ENCODE measurements around the gene LRIT1. TPM values are rescaled to one million over a fixed set of nuclear protein-coding genes. Genes with fewer than 3 reads are reported as not detected.
A peak's percentile ranks its signal among the peaks of the same experiment; 100 is the strongest.

Gene LRIT1
- total RNA-seq, 1 experiment from 2014 or later, result not detected

GRCh38 chr10:84258034-84258695 is 16.8 kb upstream of the LRIT1 start:
- no peaks in the 10 kb centered on the region for H3K9me3 ChIP-seq
- DNase-seq, result no peak
- H3K27me3 ChIP-seq, result no peaks in the 10 kb centered on the region
- no peaks in the 10 kb centered on the region for H3K36me3 ChIP-seq
- no peak overlapping the region for H3K4me3 ChIP-seq

GRCh38 chr10:84257343-84258020 is 16.1 kb upstream of the LRIT1 start:
- no peak overlapping the region for H3K4me3 ChIP-seq
- H3K27me3 ChIP-seq, result no peaks in the 10 kb centered on the region
- DNase-seq, result no peak
- no peaks in the 10 kb centered on the region for H3K9me3 ChIP-seq
- H3K36me3 ChIP-seq, result no peaks in the 10 kb centered on the region

- peak; percentile 16 for DNase-seq
- H3K27me3 ChIP-seq, result no peaks in the 10 kb centered on the region
- H3K4me3 ChIP-seq, result no peak overlapping the region
- H3K36me3 ChIP-seq, result no peaks in the 10 kb centered on the region
- H3K9me3 ChIP-seq, result no peaks in the 10 kb centered on the region
Measured at GRCh38 chr10:84256510-84257342, 15.4 kb upstream of the LRIT1 start.

GRCh38 chr10:84254552-84255478 is 13.5 kb upstream of the LRIT1 start:
- DNase-seq, result no peak
- no peak overlapping the region for H3K4me3 ChIP-seq
- no peaks in the 10 kb centered on the region for H3K27me3 ChIP-seq
- no peaks in the 10 kb centered on the region for H3K9me3 ChIP-seq
- no peaks in the 10 kb centered on the region for H3K36me3 ChIP-seq

GRCh38 chr10:84248794-84249193 is 7.4 kb upstream of the LRIT1 start:
- H3K9me3 ChIP-seq, result no peaks in the 10 kb centered on the region
- DNase-seq, result no peak
- H3K27me3 ChIP-seq, result no peaks in the 10 kb centered on the region
- H3K36me3 ChIP-seq, result no peaks in the 10 kb centered on the region
- H3K4me3 ChIP-seq, result no peak overlapping the region

GRCh38 chr10:84247496-84247895 is 6.2 kb upstream of the LRIT1 start:
- Histone ChIP-seq H3K9me3 (no peaks in the 10 kb centered on the region), H3K27me3 (no peaks in the 10 kb centered on the region), H3K4me3 (no peak overlapping the region), H3K36me3 (no peaks in the 10 kb centered on the region)
- DNase-seq, result no peak

GRCh38 chr10:84244651-84245270 is 3.4 kb upstream of the LRIT1 start, which contains the start of gene RGR:
RGR (plus strand) TSS chr10:84245053; CDS start chr10:84245091, 38 bp downstream.
- DNase-seq, result no peak
- Histone ChIP-seq H3K9me3 (no peaks in the 10 kb centered on the region), H3K27me3 (no peaks in the 10 kb centered on the region), H3K36me3 (no peaks in the 10 kb centered on the region), H3K4me3 (no peak within 1 kb of the TSS)

GRCh38 chr10:84243759-84244158 is 2.4 kb upstream of the LRIT1 start:
- H3K36me3 ChIP-seq, result no peaks in the 10 kb centered on the region
- H3K27me3 ChIP-seq, result no peaks in the 10 kb centered on the region
- no peak overlapping the region for H3K4me3 ChIP-seq
- DNase-seq, result no peak
- no peaks in the 10 kb centered on the region for H3K9me3 ChIP-seq

GRCh38 chr10:84238909-84239308 is 2.4 kb downstream of the LRIT1 start:
- DNase-seq, result no peak
- H3K36me3 ChIP-seq, result no peaks in the 10 kb centered on the region
- H3K4me3 ChIP-seq, result no peak overlapping the region
- no peaks in the 10 kb centered on the region for H3K27me3 ChIP-seq
- H3K9me3 ChIP-seq, result no peaks in the 10 kb centered on the region

- no peaks in the 10 kb centered on the region for H3K27me3 ChIP-seq
- H3K9me3 ChIP-seq, result no peaks in the 10 kb centered on the region
- no peaks in the 10 kb centered on the region for H3K36me3 ChIP-seq
- H3K4me3 ChIP-seq, result no peak overlapping the region
- DNase-seq, result no peak
Measured at GRCh38 chr10:84237199-84238051, 3.9 kb downstream of the LRIT1 start.

GRCh38 chr10:84236807-84237198 is 4.5 kb downstream of the LRIT1 start:
- no peaks in the 10 kb centered on the region for H3K36me3 ChIP-seq
- no peak for DNase-seq

GRCh38 chr10:84235096-84235495 is 6.2 kb downstream of the LRIT1 start:
- Histone ChIP-seq H3K4me3 (no peak overlapping the region), H3K36me3 (no peaks in the 10 kb centered on the region), H3K9me3 (no peaks in the 10 kb centered on the region), H3K27me3 (no peaks in the 10 kb centered on the region)
- no peak for DNase-seq

More at GRCh38 chr10:84236807-84237198, 4.5 kb downstream of the LRIT1 start:
- H3K9me3 ChIP-seq, result no peaks in the 10 kb centered on the region
- H3K4me3 ChIP-seq, result no peak overlapping the region
- H3K27me3 ChIP-seq, result no peaks in the 10 kb centered on the region

- H3K9me3 ChIP-seq, result no peaks in the 10 kb centered on the region
- no peaks in the 10 kb centered on the region for H3K27me3 ChIP-seq
- H3K4me3 ChIP-seq, result no peak overlapping the region
- H3K36me3 ChIP-seq, result no peaks in the 10 kb centered on the region
- no peak for DNase-seq
Measured at GRCh38 chr10:84234479-84234878, 6.9 kb downstream of the LRIT1 start.

- H3K27me3 ChIP-seq, result no peaks in the 10 kb centered on the region
- DNase-seq, result no peak
- no peaks in the 10 kb centered on the region for H3K9me3 ChIP-seq
- no peaks in the 10 kb centered on the region for H3K36me3 ChIP-seq
- H3K4me3 ChIP-seq, result no peak overlapping the region
Measured at GRCh38 chr10:84233940-84234339, 7.4 kb downstream of the LRIT1 start.

GRCh38 chr10:84232376-84232775 is 9.0 kb downstream of the LRIT1 start:
- DNase-seq, result no peak
- no peak overlapping the region for H3K4me3 ChIP-seq
- H3K27me3 ChIP-seq, result no peaks in the 10 kb centered on the region
- no peaks in the 10 kb centered on the region for H3K36me3 ChIP-seq
- H3K9me3 ChIP-seq, result no peaks in the 10 kb centered on the region

Measured in MG63 (cell line).